CD4-positive, alpha-beta T cell treated with Interleukin-15 for 1 hour (primary cell): Measurements from ENCODE around the gene SRP14.
"Not testable (repeated sequence)": the region's sequence is repeated elsewhere in the genome, so short reads cannot be mapped to it uniquely, and the experiment has no call there.

Experiments
- DNase-seq: peaks from one replicate; pipeline ENCODE4 v3.0.0-alpha.2; 2020

The SRP14 gene

DNA sequence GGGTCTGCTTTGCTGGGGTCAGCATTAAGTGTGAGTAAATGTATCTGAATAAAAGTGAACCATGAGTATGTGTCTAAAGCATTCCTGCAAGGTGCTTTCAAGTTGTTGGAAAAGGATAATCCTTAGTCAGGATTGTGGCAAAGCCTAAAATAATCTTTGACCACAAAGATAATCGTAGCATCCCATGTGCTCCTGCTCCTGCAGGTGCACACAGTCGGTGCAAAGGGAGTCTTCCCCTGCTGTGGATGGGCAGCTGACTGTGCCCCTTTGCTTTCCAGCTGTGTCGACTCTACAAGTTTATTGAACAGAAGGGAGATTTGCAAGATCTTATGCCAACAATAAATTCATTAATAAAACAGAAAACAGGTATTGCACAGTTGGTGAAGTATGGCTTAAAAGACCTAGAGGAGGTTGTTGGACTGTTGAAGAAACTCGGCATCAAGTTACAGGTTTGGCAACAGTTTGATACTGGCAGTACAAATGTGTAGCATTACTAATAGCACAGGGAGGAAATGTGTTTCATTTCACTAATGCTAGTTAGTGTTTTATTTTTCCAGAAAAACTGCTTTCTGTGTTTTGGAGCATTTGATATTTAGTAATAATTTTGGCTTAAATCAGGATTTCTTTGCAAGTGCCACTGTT is 22.6 kb downstream of the SRP14 start:
- DNase-seq: no peak

DNA sequence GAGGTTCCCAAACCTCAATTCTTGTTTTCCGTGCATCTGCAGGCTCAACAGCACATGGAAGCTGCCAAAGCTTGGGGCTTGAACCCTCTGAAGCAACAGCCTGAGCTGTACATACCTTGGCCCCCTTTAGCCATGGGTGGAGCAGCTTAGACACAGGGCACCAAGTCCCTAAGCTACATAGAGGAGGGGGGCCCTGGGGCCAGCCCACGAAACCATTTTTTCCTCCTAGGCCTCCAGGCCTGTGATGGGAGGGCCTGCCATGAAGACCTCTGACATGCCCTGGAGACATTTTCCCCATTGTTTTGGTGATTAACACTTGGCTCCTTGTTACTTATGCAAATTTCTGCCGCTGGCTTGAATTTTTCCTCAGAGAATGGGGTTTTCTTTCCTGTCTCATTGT is 24.6 kb downstream of the SRP14 start:
- DNase-seq: no peak

DNA sequence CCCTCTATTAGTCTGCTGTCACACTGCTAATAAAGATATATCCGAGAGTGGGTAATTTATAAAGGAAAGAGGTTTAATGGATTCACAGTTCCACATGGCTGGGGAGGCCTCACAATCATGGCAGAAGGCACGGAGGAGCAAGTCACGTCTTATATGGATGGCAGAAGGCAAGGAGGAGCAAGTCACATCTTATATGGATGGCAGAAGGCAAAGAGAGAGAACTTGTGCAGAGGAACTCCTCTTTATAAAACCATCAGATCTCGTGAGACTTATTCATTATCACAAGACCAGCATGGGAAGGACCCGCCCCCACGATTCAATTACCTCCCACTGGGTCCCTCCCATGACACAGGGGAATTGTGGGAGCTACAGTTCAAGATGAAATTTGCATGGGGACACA is 25.6 kb downstream of the SRP14 start:
- not testable (repeated sequence) for DNase-seq

DNA sequence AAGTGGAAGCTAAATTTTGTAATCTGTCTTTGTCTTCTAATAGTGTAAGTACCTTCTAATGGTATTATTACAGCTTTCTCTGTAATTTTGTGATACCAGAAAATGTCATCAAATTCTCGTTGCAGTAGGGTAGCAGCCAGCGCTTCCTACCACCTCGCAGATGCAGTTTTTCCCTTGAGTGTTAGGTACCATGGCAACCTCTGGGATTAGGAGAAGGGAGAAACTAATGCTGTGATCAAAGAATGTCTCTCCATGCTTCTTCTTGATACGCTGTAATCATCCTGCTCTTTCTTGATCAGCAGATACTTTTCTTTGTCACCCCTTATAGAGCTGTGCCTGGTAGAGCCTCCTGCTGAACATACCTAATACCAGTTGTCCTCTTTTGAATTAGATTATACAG is 27.7 kb downstream of the SRP14 start:
- no peak for DNase-seq

DNA sequence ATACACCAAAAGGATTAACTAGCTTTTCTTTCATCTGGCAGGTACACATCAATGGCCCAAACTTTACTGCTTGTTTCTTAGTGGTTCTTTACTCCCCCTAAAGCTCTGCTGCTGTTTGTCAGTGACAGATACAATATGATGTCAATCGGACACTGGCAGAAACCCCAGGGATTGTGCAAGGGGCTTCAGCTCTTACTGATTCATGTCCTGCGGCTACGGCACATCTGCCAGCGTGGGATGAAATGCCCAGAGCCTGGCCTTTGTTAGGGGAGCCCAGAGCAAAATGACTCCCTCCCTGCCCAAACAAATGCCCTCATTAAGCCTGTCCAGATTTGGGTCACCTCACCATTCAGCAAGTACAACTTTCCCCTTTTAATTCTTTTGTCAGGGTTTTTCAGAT is 28.3 kb downstream of the SRP14 start:
- DNase-seq: no peak

DNA sequence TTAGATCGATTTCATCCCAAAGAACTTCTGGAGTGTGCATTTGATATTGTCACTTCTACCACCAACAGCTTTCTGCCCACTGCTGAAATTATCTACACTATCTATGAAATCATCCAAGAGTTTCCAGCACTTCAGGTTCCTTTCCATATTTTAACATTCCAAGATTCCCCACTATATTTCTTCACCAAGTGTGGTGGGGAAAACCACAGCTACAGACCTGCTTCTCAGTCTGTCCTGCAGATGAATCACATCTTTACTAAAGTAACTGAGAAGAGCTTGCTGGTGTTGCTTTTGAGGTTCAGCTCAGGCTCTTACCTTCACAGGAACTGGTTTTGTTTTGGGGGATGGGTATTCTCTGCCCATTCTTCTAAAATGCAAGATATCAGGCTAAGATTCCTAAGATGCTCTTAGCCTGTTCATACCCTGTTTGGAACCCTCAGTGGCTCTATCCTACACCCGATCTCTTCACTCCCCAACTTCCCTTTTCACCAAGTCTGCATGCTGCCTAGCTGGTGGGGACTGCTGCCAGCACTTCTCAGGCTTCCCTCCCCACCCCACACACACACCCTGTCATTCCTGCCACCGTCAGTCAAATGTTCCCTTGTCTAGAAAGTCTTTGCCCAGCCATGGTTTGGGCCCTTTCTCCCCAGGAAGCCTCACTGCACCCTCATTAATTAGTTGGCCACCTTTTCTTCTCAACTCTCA is 30.8 kb downstream of the SRP14 start:
- no peak for DNase-seq

DNA sequence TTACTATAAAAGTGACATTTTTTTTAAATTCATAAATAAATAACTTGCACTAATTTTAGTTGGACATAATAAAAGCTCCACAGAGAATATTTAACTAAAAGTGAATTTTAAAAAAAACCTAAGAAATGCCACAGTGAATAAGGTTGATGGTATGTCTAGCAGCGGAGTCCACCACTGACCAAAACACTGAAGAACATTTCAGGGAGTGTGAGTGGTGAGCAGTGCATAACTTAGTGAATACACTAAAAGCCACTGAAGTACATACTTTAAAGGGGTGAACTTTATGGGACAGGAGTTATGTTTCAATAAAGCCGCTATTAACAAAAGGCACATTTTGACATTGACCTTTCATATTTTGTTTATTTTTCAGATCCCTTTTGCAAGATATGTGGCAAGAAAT is 32.3 kb downstream of the SRP14 start:
- DNase-seq: no peak

DNA sequence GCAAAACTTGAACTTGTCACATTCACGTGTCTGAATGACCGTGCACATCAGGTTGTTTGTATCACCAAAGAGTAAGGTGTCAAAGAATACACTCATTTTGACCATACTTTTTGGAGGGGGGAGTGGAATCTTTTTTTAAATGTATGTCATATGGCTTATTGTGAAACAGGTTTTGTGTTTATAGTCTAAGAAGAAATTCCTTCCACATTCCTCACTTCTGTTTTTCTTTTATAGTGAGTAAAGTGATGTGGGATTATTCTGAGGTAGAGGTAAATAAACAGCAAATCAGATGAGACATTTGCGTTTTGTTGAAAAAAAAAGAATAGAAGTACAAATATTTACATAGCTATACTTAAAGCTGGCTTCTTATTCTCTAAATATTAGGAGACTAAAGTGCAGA is 33.0 kb downstream of the SRP14 start:
- DNase-seq: no peak

DNA sequence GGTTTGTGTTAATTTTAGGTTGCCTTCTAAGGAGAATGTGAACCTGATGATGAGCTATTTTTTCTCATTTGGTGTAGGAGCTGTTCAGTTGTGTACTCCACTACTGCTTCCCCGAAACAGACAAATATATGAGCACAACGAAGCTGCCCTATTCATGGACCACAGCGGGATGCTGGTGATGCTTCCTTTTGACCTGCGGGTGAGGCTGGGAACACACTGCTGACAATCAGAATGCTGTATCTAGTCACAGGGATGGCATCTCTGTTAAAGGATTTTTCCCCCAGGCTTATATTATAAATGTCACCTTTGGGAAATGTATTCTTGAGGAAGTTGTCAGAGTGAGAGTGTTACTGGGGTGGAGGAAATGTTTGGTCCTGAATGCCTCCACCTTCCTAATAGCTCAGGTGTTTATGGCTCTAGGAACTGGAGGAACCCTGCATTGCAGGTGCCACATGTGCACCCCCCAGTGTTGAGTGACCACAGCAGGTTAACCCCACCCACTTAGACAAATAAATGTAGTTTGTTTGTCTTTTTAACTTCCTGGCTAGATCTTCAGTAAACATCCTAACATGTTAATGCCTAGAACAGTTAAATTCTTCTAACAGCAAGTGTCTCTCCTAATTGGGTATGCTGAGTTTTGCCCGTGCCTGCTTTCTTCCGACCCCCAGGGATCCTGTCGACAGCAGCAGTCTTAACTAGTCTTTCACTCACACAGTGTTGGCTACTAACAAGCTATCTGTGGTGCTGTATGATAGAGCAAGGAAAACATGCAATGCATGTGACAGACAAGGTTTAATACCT is 35.7 kb downstream of the SRP14 start:
- DNase-seq: no peak

DNA sequence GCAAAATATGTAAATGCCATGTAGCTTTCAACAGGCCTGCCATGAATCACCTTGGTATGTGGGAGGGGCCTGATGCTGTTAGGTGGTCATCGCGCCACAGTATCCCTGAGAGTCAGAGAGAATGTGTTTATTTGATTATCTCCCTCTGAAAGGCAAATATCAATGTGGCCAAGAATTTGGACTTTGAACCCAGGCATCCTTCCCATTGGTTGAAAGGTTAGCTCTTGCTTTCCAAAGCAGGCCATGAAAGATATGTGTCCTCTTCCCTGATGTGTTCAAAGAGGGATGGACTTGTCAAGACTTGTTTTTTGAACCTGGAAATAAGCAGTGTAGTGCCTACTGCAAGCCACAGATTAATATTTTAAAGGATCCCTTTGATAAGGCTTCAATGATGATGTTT is 36.7 kb downstream of the SRP14 start:
- DNase-seq: no peak

DNA sequence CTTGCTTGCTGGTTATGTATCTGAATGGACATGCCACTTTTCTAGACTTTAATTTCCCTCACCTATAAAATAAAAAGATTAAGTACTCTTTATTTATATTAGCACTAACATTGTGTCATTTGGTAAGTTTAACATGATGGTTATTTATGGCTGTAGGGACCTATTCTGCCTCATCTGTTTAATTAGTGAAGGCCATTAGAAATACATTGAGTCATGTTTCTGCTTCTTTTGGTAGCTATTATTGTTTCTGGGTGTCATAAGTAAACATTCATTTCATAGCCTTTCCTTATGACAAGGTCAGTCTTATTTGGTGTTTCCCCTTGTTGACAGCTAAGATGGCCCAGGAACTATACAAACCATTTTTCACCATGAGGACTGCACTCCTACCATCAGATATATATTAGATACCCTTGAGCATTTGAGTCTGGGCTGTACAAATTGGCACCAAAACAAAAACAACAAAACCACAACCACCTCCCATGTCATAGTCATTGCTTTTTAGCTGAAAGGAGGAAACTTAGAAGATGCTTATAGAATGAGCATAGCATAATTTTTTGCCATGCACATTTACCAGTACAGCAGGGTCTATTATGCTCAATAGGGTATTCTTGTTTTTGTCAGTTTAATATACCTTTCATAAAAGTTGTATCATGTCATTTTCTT is 39.3 kb downstream of the SRP14 start:
- DNase-seq: no peak

DNA sequence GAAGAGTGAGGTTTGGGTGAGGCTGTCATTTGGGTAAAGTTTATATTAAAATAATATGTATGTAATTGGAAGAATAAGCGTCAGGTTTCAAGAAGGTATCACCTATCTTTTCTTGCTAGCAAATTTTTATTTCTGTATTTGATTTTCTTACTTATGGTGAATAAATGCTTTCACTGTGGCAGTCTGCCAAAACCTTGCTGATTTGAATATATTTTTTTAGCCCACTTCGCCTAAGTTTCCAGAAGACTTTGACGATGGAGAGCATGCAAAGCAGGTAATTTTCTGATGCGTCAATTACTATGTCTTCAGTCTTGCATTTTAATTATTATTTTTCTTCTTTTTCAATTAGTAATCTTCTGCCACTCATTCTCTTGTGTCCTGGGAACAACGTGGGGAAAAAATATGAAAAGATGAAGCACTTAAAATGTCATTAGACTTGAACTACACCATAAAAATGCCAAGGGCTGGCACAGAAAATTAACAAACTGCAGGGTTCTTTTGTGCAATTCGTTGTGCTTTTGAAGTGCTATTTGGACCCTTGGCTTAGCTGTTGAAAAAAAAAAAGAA is 40.4 kb downstream of the SRP14 start:
- DNase-seq: no peak

DNA sequence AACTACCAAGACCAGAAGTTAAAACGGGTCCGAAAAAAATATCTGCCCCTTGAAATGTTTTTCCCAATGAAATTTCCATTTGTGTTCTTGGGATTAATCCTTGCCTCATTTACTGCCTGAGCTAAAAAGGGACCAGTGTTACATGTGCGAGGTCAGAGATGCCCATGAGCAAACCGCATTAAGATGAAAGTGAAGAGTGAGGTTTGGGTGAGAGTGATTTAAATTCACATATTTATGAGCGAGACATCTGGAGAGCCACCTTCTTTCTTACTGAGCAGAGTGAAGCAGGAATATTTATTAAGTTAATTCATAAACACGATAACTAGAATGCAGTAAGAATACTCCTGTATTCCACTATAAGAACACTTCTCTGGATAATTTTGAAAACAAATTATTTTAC is 41.3 kb downstream of the SRP14 start:
- no peak for DNase-seq

DNA sequence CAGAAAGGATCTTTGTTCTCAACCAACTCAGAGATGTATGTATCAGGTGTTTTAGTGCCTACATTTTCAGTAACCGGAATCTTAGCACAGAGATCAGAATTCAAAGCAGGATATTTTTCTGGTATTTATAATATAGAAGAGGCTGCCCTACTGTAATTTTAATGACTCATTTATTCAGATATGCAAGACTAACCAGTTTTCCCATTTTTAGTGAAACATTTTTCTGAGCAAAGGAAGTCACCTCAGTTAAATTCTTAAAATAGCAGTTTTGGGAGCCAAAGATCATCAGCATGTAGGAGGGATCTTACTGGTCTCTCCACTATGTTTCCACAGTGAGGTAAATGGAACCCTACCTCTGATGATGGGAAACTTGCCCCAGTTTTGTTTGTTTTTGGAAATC is 42.0 kb downstream of the SRP14 start:
- no peak for DNase-seq

DNA sequence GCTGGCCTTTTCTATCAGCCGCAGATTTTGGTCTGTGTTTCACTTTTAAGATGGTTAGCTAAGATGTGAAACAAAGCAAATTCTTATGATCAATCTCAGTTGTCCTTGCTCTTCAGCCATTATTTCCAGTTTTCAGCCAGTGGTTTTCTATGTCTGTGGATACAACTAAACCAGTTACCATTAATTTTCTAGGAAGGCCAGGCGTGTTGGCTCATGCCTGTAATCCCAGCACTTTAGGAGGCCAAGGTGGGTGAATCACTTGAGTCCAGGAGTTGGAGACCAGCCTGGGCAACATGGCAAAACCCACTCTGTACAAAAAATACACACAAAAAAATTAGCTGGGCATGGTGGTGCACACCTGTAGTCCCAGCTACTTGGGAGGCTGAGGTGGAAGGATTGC is 42.8 kb downstream of the SRP14 start:
- DNase-seq: not testable (repeated sequence)

DNA sequence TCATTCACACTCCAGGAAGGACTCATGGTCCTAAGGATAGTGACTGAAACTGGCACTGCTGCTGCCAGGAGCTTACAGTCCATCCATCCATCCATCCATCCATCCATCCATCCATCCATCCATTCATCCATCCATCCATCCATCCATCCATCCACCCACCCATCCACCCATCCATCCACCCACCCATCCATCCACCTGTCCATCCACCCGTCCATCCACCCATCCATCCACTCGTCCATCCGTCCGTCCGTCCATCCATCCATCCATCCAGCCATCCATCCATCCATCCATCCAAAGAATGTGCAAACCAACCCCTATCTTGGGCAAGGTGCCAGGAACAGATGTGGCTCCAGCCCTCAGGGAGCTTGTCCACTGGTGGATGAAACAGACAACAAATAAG is 46.0 kb downstream of the SRP14 start:
- not testable (repeated sequence) for DNase-seq

DNA sequence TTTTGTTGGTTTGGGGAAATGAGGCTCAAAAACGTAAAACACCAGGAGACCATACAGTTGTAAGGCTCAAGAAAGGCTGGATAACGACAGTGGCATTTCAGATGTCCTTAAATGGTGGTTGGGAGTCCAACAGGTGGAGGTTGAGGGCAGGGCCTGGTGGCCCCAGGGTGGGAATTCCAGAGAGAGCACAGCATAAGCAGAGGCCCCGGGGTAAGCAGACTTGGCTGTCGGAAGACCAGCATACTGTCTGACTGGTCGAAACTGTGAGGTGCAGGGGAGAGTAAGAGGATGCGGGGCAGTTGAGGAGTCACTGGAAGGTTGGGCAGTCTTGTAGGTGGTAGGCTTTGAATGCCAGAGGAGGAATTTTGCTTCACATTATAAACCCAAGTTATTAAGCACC is 48.3 kb downstream of the SRP14 start:
- no peak for DNase-seq

DNA sequence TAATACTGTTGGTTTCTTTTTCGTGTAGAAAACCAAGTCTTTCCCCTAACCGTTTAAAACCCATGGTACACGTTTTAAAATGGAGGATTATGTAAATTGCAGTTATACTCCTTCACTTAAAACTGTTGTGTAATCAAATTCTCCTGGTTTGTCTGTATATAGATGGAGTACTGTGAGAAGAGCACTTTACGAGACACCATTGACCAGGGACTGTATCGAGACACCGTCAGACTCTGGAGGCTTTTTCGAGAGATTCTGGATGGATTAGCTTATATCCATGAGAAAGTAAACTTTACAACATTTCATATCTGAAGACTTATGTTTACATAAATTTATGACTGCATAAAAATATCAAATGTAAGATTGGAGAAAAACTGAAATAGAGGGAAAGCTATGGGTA is 51.2 kb downstream of the SRP14 start:
- no peak for DNase-seq
